ENCODE data around the gene ZGPAT.

The ZGPAT gene

GRCh38 chr20:63692436-63693082 lies 15.3 kb upstream of the ZGPAT start:
- no peak for DNase-seq

DNA sequence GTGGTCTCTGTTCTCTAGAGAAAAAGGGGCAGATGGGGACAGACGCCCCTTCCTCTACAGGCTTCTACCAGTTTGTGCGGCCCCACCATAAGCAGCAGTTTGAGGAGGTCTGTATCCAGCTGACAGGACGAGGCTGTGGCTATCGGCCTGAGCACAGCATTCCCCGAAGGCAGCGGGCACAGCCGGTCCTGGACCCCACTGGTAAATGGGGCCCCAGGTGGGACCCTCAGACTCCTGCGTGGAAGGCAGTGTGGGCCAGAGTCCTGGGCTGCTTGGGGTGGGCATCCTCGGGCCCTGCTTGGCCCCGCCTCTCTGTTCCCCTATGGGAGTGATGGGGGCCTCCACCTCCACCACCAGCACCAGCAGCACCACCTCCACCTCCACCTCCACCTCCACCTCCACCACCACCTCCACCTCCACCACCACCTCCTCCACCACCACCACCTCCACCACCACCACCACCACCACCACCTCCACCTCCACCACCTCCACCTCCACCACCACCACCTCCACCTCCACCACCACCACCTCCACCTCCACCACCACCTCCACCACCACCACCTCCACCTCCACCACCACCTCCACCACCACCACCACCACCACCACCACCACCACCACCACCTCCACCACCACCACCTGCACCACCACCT lies 14.6 kb upstream of the ZGPAT start:
- DNase-seq: no peak

DNA sequence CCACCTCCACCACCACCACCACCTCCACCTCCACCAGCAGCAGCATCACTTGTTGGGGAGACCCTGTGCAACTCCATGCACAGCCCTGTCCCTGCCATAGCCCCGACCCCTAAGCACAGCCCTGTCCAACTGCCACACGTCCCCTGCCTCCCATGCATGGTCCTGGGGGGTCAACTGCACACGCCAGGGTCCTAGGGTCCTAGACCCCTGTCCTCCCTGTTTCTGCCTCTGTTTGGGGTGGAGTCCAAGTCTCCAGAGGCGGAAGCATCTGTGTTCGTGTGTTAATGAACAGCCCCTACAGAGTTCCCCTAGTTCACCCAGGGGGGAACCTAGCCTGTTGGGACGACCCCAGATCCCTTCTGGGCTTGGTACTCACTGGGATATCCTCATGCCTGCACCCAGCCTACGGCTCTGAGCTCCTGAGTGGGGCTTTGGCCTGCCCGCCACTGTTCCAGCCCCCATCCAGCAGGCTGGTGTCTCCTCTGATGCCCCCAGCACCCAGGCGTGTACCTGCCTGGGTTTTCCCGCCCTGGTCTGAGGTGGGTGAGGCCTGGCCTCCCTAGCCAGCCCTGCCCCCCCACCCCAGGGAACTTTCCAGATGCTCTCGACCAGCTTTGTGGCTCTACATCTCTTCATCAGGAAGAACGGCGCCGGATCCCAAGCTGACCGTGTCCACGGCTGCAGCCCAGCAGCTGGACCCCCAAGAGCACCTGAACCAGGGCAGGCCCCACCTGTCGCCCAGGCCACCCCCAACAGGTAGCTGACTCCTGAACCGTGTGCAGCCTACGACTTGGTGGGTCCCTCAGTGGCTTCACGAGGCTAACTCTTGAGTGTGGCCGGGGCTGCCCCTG lies 13.9 kb upstream of the ZGPAT start:
- DNase-seq: no peak

GRCh38 chr20:63694584-63695423 lies 13.0 kb upstream of the ZGPAT start:
- no peak for DNase-seq

DNA sequence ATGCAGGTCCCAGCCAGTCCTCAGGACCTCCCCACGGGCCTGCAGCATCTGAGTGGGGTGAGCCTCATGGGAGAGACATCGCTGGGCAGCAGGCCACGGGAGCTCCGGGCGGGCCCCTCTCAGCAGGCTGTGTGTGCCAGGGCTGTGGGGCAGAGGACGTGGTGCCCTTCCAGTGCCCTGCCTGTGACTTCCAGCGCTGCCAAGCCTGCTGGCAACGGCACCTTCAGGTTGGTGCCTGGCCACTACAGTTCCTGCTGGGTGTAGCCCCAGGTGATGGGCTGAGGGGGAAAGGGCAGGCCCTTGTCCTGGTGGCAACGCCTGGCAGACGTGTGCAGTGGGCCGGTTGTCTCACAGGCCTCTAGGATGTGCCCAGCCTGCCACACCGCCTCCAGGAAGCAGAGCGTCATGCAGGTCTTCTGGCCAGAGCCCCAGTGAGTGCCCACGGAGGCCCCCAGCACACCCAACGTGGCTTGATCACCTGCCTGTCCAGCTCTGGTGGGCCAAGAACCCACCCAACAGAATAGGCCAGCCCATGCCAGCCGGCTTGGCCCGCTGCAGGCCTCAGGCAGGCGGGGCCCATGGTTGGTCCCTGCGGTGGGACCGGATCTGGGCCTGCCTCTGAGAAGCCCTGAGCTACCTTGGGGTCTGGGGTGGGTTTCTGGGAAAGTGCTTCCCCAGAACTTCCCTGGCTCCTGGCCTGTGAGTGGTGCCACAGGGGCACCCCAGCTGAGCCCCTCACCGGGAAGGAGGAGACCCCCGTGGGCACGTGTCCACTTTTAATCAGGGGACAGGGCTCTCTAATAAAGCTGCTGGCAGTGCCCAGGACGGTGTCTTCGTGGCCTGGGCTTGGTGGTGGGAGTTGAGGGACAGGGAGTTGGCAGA lies 12.2 kb upstream of the ZGPAT start:
- no peak for DNase-seq

- no peak for DNase-seq
Measured at GRCh38 chr20:63696306-63696627, 11.6 kb upstream of the ZGPAT start.

DNA sequence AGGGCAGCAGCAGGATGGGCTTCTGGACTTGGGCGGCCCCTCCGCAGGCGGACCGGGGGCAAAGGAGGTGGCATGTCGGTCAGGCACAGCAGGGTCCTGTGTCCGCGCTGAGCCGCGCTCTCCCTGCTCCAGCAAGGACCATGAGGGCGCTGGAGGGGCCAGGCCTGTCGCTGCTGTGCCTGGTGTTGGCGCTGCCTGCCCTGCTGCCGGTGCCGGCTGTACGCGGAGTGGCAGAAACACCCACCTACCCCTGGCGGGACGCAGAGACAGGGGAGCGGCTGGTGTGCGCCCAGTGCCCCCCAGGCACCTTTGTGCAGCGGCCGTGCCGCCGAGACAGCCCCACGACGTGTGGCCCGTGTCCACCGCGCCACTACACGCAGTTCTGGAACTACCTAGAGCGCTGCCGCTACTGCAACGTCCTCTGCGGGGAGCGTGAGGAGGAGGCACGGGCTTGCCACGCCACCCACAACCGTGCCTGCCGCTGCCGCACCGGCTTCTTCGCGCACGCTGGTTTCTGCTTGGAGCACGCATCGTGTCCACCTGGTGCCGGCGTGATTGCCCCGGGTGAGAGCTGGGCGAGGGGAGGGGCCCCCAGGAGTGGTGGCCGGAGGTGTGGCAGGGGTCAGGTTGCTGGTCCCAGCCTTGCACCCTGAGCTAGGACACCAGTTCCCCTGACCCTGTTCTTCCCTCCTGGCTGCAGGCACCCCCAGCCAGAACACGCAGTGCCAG lies 11.0 kb upstream of the ZGPAT start, which contains the start of gene TNFRSF6B:
TNFRSF6B (plus strand) TSS at position 25 of the 729 bp plus-strand sequence; CDS start at position 141, 116 bp downstream.
- no peak for DNase-seq

DNA sequence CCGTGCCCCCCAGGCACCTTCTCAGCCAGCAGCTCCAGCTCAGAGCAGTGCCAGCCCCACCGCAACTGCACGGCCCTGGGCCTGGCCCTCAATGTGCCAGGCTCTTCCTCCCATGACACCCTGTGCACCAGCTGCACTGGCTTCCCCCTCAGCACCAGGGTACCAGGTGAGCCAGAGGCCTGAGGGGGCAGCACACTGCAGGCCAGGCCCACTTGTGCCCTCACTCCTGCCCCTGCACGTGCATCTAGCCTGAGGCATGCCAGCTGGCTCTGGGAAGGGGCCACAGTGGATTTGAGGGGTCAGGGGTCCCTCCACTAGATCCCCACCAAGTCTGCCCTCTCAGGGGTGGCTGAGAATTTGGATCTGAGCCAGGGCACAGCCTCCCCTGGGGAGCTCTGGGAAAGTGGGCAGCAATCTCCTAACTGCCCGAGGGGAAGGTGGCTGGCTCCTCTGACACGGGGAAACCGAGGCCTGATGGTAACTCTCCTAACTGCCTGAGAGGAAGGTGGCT lies 10.4 kb upstream of the ZGPAT start:
- DNase-seq: no peak

DNA sequence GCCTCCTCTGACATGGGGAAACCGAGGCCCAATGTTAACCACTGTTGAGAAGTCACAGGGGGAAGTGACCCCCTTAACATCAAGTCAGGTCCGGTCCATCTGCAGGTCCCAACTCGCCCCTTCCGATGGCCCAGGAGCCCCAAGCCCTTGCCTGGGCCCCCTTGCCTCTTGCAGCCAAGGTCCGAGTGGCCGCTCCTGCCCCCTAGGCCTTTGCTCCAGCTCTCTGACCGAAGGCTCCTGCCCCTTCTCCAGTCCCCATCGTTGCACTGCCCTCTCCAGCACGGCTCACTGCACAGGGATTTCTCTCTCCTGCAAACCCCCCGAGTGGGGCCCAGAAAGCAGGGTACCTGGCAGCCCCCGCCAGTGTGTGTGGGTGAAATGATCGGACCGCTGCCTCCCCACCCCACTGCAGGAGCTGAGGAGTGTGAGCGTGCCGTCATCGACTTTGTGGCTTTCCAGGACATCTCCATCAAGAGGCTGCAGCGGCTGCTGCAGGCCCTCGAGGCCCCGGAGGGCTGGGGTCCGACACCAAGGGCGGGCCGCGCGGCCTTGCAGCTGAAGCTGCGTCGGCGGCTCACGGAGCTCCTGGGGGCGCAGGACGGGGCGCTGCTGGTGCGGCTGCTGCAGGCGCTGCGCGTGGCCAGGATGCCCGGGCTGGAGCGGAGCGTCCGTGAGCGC lies 9.8 kb upstream of the ZGPAT start:
- no peak for DNase-seq

GRCh38 chr20:63698739-63699465 lies 8.9 kb upstream of the ZGPAT start:
- peak; percentile 49 to 53 for DNase-seq

GRCh38 chr20:63699466-63700198 lies 8.2 kb upstream of the ZGPAT start:
- DNase-seq: no peak

DNA sequence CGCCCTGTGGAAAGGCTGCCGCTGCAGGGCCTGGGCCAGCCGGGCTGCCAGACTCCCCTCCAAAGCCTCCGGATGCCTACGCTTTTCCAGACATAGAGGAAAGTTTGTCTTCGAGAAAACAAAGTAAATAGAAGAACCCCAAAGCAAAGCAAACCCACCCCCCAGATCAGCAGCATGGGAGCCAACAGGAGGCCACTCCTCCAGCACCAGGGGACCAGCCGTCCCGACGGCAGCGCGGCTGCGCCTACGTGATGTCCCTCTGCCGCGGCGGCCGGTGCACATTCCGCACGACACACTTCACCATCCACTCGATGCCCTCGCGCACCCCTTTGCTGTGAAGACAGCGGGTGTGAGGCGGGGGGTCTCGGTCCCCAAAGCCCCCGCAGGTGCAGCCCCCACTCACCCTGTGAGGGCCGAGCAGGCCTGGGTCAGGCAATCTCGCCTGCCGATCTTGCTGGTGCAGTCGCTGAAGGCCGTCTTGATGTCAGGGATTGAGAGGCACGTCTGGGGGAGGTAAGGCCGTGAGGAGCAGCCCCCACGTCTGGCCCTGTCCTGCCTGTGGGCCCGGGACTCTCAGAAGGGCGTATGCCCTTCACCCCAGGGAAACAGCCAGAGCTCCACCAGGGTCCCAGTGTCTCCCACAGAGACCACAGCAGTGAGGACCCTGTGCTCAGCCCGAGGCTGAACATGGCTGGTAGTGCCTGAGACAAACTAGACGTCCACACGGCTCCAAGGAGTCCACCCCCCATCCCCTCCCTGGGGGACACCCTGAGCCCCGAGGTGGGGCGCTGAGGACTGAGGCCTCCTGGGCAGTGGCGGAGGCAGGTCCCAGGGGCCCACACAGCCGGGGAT lies 7.4 kb upstream of the ZGPAT start:
- DNase-seq: no peak

DNA sequence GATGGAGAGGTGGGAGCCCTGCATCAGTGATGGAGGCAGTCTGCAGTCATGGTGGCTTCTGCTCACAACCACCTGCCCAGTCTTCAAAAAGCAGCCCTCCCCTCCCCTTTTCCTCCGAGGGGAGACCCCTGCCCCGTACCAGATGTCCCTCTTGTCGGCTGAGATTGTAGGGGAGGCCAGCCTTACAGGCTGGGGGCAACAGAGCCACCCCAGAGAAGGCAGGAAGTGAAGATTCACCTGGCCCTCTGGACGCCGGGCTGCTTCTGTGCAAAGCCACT lies 6.8 kb upstream of the ZGPAT start:
- DNase-seq: no peak

DNA sequence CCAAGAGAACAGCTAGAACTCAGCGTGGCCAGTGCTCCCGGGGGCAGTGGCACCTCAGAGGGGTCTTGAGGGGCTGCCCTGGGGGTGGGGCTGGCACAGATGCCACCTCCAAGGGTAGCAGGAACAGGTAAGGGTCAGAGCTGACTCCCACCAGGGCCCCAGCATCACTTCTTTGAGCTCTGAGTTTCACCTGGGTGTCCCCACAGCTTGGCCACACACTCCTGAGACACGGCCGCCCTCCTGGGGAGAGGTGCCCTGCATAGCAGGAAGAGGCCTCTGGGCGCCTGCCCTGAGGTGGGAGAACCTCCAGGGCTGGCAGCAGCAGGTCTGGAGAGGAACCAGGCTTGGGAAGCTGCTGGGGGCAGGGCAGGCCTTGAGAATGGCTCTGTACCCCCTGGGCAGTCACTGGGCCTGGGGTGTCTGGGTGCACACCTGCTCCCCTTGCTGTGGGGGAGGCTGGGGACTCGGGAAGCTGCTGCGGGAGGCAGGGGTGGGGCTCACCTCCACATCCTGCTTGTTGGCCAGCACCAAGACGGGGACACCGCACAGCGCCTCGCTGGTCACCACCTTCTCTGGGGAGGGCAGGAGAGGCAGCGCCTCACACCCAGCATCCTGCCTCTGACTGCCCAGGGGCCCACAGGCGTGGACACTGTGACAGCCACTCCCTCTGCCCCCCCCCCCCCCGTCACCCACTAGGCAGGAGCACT lies 6.4 kb upstream of the ZGPAT start:
- no peak for DNase-seq

DNA sequence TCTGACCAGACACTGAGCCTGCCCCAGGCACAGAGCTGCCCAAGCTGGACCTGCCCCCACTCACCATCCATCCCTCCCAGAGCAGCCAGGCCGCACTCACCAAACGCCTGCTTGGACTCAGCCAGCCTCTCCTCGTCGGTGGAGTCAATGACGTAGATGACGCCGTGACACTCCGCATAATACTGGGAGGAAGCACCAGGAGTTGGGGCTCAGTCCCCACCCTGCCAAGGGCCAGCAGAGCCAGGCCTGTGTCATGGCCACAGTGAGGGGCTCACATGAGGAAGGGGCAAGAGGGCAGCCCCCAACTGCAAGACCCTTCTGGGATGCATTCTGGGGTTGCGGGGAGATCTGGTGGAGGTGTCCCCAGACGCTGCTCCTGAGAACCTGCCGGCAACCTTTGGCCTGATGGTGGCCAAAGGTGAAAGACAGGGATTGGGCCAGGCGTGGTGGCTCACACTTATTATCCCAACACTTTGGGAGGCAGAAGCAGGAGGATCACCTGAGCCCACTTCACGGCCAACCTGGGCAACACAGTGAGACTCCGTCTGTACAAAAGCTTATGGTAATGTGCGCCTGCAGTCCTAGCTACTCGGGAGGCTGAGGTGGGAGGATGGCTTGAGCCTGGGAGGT lies 5.7 kb upstream of the ZGPAT start:
- no peak for DNase-seq

DNA sequence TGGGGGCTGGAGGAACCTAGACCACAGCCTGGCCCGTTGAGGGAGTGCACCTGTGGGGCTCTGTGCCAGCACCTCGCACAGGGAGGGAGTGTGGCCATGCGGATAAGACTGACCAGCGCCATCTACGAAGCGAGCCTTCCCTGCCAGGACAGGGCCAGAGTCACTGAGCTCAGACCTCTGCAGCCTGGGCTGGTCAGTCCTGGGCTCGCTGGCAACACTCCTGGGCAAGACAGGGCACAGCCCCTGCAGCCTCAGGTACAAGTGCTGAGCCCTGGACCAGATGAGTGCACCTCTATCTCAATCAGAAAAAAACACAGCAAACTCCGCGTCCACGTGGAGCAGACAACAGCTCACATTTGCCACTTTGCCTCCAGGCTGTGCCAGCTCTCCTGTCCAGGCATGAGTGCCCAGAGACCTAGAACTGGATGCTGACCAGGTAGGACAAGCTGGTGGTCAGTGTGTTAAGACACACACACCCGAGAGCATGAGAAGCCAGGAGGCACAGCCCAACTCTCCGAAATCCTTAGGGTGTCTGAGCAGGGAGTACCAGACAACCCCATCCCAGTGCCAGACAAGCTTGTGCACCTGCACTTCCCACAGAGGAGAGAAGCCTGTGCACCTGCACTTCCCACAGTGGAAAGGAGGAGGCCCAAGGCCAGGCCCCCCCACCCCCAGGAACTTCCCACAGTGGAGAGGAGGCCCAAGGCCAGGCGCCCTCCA lies 4.9 kb upstream of the ZGPAT start:
- no peak for DNase-seq

Data from stimulated activated CD4-positive, alpha-beta T cell treated with anti-CD3 and anti-CD28 coated beads, Interleukin-2, amount 100 ng/mL, for 48 hours (primary cell).